Measurements from ENCODE around the gene PLEKHG4.

PLEKHG4 gene

DNA sequence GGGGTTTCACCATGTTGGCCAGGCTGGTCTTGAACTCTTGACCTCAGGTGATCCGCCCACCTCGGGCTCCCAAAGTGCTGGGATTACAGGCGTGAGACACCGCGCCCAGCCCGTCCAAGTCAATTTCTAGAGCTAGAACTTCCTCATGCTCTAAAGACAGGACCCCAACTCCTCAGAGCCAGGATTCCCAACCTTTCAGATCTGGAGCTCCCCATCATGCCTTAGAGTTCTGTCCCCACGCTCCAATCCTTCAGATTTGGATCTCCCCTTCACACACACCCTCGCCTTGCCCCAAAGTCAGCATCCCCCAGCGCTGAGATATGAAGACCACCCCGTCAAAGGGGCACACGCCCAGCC is 46.8 kb downstream of the PLEKHG4 start:
- DNase-seq (ENCODE audit: low read depth in 1 of 2, low spot score in 1 of 2), result no peak

DNA sequence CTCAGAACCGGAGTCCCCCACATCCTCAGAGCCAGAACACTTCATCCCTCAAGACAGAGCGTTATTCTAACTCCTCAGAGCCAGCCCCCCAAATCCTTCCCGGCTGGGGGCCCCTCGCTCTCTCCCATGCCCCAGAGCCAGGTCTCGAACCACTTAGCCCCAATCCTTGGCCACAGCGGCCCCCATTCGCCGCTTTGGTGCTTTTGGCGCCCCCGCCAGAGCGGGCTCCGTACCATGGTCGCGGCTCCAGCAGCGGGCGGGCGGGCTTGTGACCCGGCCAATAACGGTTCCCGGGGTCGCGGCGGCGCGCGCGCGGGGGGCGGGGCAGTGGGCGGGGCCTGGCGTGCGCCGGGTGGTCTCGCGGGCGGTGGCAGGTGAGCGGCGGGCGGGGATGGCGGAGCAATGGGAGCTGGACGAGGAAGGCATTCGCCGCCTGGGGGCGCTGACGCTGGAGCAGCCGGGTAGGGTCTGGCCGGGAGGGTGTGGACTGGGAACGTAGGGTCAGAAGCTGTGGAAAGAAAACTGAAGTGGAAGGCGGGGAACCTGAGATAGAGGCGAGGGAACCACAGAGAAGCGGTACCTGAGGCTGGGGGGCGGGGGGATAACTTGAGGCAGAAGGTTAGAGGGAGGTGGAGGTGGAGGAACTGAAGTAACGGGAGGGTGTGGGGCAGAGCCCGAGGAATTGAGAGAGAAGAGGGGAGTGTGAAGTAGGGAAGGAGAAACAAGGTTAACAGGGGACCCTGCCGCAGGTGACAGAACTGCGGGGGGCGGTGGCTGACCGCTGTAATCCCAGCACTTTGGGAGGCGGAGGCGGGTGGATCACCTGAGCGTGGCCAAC is 47.4 kb downstream of the PLEKHG4 start, which contains the start of the genes KCTD19 and LRRC36:
Gene KCTD19, minus strand, starts transcription at position 270 of the 838 bp plus-strand sequence. Its CDS starts 34 bp downstream, at position 236.
Gene LRRC36, plus strand, starts transcription at position 344 of the 838 bp plus-strand sequence. Its CDS starts 48 bp downstream, at position 392.
- DNase-seq (ENCODE audit: low read depth in 1 of 2, low spot score in 1 of 2), result peak; percentile 13 to 25

DNA sequence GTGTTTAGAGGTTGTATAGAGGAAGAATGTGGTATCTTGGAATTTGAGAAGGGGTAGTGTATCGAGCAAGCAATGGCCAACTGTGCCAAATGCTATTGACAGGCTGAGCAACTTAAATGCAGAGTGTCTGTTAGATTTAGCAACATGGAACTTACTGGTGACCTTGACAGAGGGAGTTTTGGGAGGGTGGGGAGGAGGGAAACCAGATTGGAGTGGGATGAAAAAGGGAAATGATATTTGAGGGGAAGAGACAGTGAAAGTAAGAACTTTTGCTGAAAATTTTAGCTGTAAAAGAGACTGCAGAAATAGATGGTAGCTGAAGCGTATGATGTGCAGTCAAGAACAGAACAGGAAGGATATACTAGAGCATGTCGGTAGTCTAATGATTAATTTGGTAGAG is 48.4 kb downstream of the PLEKHG4 start:
- DNase-seq (ENCODE audit: low read depth in 1 of 2, low spot score in 1 of 2), result no peak

DNA sequence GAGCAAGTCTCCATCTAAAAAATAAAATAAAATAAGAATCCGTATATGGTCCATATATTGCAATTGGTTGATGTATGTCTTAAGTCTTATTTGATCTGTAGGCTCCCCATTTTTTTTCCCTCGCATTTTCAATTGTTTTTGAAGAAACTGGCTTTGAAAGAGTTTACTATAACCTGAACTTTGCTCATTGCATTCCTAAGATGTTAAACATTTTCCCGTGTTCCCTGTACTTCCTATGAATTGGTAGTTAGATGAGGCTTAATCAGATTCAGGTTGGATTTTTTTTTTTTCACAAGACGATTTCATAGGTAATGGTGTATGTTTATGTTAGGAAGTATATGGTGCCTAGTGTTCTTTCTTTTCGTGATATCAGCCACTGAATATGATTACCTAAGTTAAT is 50.6 kb downstream of the PLEKHG4 start:
- no peak for DNase-seq (ENCODE audit: low read depth in 1 of 2, low spot score in 1 of 2)

DNA sequence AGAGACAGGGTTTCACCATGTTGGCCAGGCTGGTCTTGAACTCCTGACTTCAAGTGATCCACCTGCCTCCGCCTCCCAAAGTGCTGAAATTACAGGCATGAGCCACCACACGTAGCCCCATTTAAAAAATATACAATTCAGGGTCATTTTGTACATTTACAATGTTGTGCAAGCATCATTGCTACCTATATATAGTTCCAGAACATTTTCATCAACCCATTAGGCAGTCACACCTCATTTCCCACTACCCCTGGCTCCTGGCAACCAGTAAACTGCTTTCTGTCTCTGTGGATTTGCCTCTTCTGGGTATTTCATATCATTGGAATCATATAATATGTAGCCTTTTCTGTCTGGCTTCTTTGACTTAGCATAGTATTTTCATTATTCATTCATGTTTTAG is 54.0 kb downstream of the PLEKHG4 start:
- DNase-seq (ENCODE audit: low read depth in 1 of 2, low spot score in 1 of 2), result no peak

DNA sequence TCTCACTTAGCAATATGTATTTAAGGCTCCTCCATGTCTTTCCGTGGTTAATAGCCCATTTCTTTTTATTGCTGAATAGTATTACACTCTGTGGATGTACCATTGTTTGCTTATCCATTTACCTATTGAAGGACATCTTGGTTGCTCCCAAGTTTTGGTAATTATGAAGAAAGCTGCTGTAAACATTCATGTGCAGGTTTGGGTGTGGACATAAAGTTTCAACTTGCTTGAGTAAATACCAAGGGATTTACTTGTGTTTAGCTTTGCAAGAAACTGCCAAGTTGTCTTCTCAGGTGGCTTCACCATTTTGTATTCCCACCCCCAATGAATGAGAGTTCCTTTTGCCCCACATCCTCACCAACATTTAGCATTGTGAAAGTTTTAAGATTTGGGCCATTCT is 56.8 kb downstream of the PLEKHG4 start:
- no peak for DNase-seq (ENCODE audit: low read depth in 1 of 2, low spot score in 1 of 2)

DNA sequence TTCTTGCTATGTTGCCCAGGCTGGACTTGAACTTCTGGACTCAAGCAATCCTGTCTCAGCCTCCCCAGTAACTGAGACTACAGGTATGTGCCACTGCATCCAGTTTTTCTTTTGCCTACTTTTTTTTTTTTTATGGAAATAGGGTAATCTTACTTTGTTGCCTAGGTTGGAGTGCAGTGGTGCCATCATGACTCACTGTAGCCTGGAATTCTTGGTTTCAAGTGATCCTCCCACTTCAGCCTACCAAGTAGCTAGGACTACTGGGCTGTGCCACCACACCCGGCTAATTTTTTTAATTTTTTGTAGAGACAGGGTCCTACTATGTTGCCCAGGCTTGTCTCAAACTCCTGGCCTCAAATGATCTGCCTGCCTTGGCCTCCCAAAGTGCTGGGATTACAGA is 57.3 kb downstream of the PLEKHG4 start:
- DNase-seq (ENCODE audit: low read depth in 1 of 2, low spot score in 1 of 2), result no peak

All from activated CD4-positive, alpha-beta T cell treated with anti-CD3 and anti-CD28 coated beads, Interleukin-2, amount 50 U/mL, for 24 hours (primary cell).